Nephron progenitor cell (in vitro differentiated cells): ENCODE results near the gene CCNA2.

Experiments
- DNase-seq: peaks from one replicate; pipeline ENCODE4 v3.0.0; 2021
- H3K27ac Mint-ChIP-seq: 2 replicates; pipeline ENCODE4 v1.8.0; 2021; ENCODE audit warnings: mild to moderate bottlenecking, moderate library complexity, mixed read lengths
- H3K27me3 Mint-ChIP-seq: 2 replicates; pipeline ENCODE4 v1.8.0; 2021; ENCODE audit warnings: mild to moderate bottlenecking, low read depth, mixed read lengths; ENCODE audit not compliant: poor library complexity
- H3K36me3 Mint-ChIP-seq: 2 replicates; pipeline ENCODE4 v1.8.0; 2021; ENCODE audit warnings: low read depth, mixed read lengths
- H3K4me1 Mint-ChIP-seq: 2 replicates; pipeline ENCODE4 v1.8.0; 2021; ENCODE audit warnings: mixed read lengths
- H3K4me3 Mint-ChIP-seq: 2 replicates; pipeline ENCODE4 v1.8.0; 2021; ENCODE audit warnings: mild to moderate bottlenecking, moderate library complexity, mixed read lengths
- H3K9me3 Mint-ChIP-seq: 2 replicates; pipeline ENCODE4 v1.8.0; 2021; ENCODE audit warnings: mild to moderate bottlenecking, moderate library complexity, mixed read lengths
- CTCF ChIP-seq: fragments of 200-600 bp; sonication (generic); IDR thresholded peaks from 2 replicates; pipeline ENCODE4 v1.5.0; 2021; ENCODE audit warnings: antibody characterized with exemption

Gene CCNA2

GRCh38 chr4:121823505-121824170 lies at the start of gene CCNA2:
Gene CCNA2, minus strand, starts transcription at chr4:121823883. Its CDS starts 255 bp downstream, at chr4:121823628.
- peak; percentile 95 for DNase-seq
- peak within 1 kb of the TSS; percentile 83 for H3K27ac Mint-ChIP-seq
- peaks cover 13% of the 10 kb centered on the region for H3K36me3 Mint-ChIP-seq
- no peaks in the 10 kb centered on the region for H3K27me3 Mint-ChIP-seq
- H3K9me3 Mint-ChIP-seq = no peaks in the 10 kb centered on the region
- TF ChIP-seq CTCF = no peak
- peaks cover 36% of the 10 kb centered on the region for H3K4me1 Mint-ChIP-seq
- H3K4me3 Mint-ChIP-seq = peak within 1 kb of the TSS; percentile 93

GRCh38 chr4:121869841-121870822 lies 46.4 kb upstream of the CCNA2 start, which contains the start of gene BBS7:
Gene BBS7, minus strand, starts transcription at chr4:121870474. Its CDS starts 161 bp downstream, at chr4:121870313.
- Mint-ChIP-seq H3K27ac (peak within 1 kb of the TSS; percentile 98), H3K36me3 (peaks cover 32% of the 10 kb centered on the region), H3K4me3 (peak within 1 kb of the TSS; percentile 96), H3K27me3 (peaks cover 5% of the 10 kb centered on the region), H3K4me1 (peaks cover 8% of the 10 kb centered on the region), H3K9me3 (peaks cover 24% of the 10 kb centered on the region)
- no peak for TF ChIP-seq CTCF
- DNase-seq = peak; percentile 99

- DNase-seq = peak; percentile 17
- peaks cover 10% of the 10 kb centered on the region for H3K4me1 Mint-ChIP-seq
- no peak overlapping the region for H3K4me3 Mint-ChIP-seq
- TF ChIP-seq CTCF = no peak
- no peak overlapping the region for H3K27ac Mint-ChIP-seq
- H3K36me3 Mint-ChIP-seq = peaks cover 35% of the 10 kb centered on the region
- no peaks in the 10 kb centered on the region for H3K27me3 Mint-ChIP-seq
- peaks cover 20% of the 10 kb centered on the region for H3K9me3 Mint-ChIP-seq
These were observed 40.1 kb upstream of the CCNA2 start for GRCh38 chr4:121863799-121864198.

- TF ChIP-seq CTCF = no peak
- Mint-ChIP-seq H3K9me3 (peaks cover 9% of the 10 kb centered on the region), H3K27ac (no peak overlapping the region), H3K4me3 (no peak overlapping the region), H3K36me3 (peaks cover 23% of the 10 kb centered on the region), H3K27me3 (no peaks in the 10 kb centered on the region), H3K4me1 (peaks cover 6% of the 10 kb centered on the region)
- DNase-seq = no peak
These were observed 37.7 kb upstream of the CCNA2 start for GRCh38 chr4:121861426-121861825.

- no peak for TF ChIP-seq CTCF
- peaks cover 6% of the 10 kb centered on the region for H3K4me1 Mint-ChIP-seq
- no peaks in the 10 kb centered on the region for H3K9me3 Mint-ChIP-seq
- no peak for DNase-seq
- H3K4me3 Mint-ChIP-seq = no peak overlapping the region
- no peak overlapping the region for H3K27ac Mint-ChIP-seq
- peaks cover 13% of the 10 kb centered on the region for H3K36me3 Mint-ChIP-seq
- H3K27me3 Mint-ChIP-seq = no peaks in the 10 kb centered on the region
These were observed 36.4 kb upstream of the CCNA2 start for GRCh38 chr4:121860121-121860520.
